ENCODE measurements around the gene LRRC4B. TPM values are rescaled to one million over a fixed set of nuclear protein-coding genes. Genes with fewer than 3 reads are reported as not detected.
"Not testable (repeated sequence)": the region's sequence is repeated elsewhere in the genome, so short reads cannot be mapped to it uniquely, and the experiment has no call there.

Gene LRRC4B
- total RNA-seq, 6 donors from 2014 or later, result 0.69 to 5.1 (median 1.7) TPM

- H3K4me1 ChIP-seq, result no peaks in the 10 kb centered on the region
- ATAC-seq (ENCODE audit: low FRiP score in 2 of 2) (peak in 1 of 2 donors; percentile 34), DNase-seq (peak in 1 of 2 donors; percentile 79)
- H3K36me3 ChIP-seq, result no peaks in the 10 kb centered on the region
- 58 to 71% methylated on average over 2 to 10 of the region's 14 CpGs for WGBS, 2 donors
- TF ChIP-seq POLR2AphosphoS5 (IDR thresholded peaks at IDR 0.05) (no peak), POLR2A (IDR thresholded peaks at IDR 0.05) (no peak), CTCF (IDR thresholded peaks at IDR 0.05) (no peak), EP300 (IDR thresholded peaks at IDR 0.05) (no peak)
- peaks cover 0 to 11% (median 4%) of the 10 kb centered on the region in 4 donors for H3K9me3 ChIP-seq
- H3K27ac ChIP-seq, result no peak overlapping the region
- H3K4me3 ChIP-seq, result no peak overlapping the region
- no peaks in the 10 kb centered on the region for H3K27me3 ChIP-seq
Measured at GRCh38 chr19:50531171-50531612, 37.0 kb downstream of the LRRC4B start.

GRCh38 chr19:50528052-50528451 lies 40.2 kb downstream of the LRRC4B start:
- H3K36me3 ChIP-seq; H3K4me1 ChIP-seq; H3K9me3 ChIP-seq; H3K4me3 ChIP-seq; DNase-seq; H3K27me3 ChIP-seq; H3K27ac ChIP-seq; ATAC-seq (ENCODE audit: low FRiP score in 2 of 2): not testable (repeated sequence)
- WGBS, 2 donors, result 90 to 94% methylated on average over 3 of the region's 3 CpGs

GRCh38 chr19:50522881-50523280 lies 45.4 kb downstream of the LRRC4B start:
- Histone ChIP-seq H3K4me3 (no peak overlapping the region), H3K27me3 (no peaks in the 10 kb centered on the region), H3K4me1 (no peaks in the 10 kb centered on the region), H3K9me3 (no peaks in the 10 kb centered on the region), H3K36me3 (no peaks in the 10 kb centered on the region), H3K27ac (no peak overlapping the region)
- 83 to 87% methylated on average over 10 of the region's 10 CpGs for WGBS, 2 donors
- no peak for TF ChIP-seq CTCF (IDR thresholded peaks at IDR 0.05)
- no peak for TF ChIP-seq POLR2A (IDR thresholded peaks at IDR 0.05)
- TF ChIP-seq EP300 (IDR thresholded peaks at IDR 0.05), result no peak
- TF ChIP-seq POLR2AphosphoS5 (IDR thresholded peaks at IDR 0.05), result no peak
- DNase-seq, result no peak
- ATAC-seq (ENCODE audit: low FRiP score in 2 of 2), result peak in 1 of 2 donors; percentile 12

GRCh38 chr19:50520822-50521465 lies 47.3 kb downstream of the LRRC4B start:
- H3K4me3 ChIP-seq, result no peak overlapping the region
- H3K4me1 ChIP-seq, result no peaks in the 10 kb centered on the region
- DNase-seq, result no peak
- TF ChIP-seq POLR2A (IDR thresholded peaks at IDR 0.05) (no peak), EP300 (IDR thresholded peaks at IDR 0.05) (no peak), CTCF (IDR thresholded peaks at IDR 0.05) (no peak), POLR2AphosphoS5 (IDR thresholded peaks at IDR 0.05) (no peak)
- ATAC-seq (ENCODE audit: low FRiP score in 2 of 2), result no peak
- WGBS, 2 donors, result 89 to 91% methylated on average over 17 of the region's 17 CpGs
- no peaks in the 10 kb centered on the region for H3K9me3 ChIP-seq
- H3K27me3 ChIP-seq, result no peaks in the 10 kb centered on the region
- H3K27ac ChIP-seq, result no peak overlapping the region
- no peaks in the 10 kb centered on the region for H3K36me3 ChIP-seq

GRCh38 chr19:50519006-50519575 lies 49.1 kb downstream of the LRRC4B start:
- ATAC-seq (ENCODE audit: low FRiP score in 2 of 2) (no peak), DNase-seq (peak in 1 of 2 donors; percentile 81)
- TF ChIP-seq CTCF (IDR thresholded peaks at IDR 0.05) (no peak), EP300 (IDR thresholded peaks at IDR 0.05) (no peak), POLR2A (IDR thresholded peaks at IDR 0.05) (no peak), POLR2AphosphoS5 (IDR thresholded peaks at IDR 0.05) (no peak)
- H3K4me1 ChIP-seq, result no peaks in the 10 kb centered on the region
- H3K9me3 ChIP-seq, result no peaks in the 10 kb centered on the region
- H3K27ac ChIP-seq, result no peak overlapping the region
- H3K4me3 ChIP-seq, result no peak overlapping the region
- no peaks in the 10 kb centered on the region for H3K36me3 ChIP-seq
- 94 to 98% methylated on average over 20 to 38 of the region's 40 CpGs for WGBS, 2 donors
- no peaks in the 10 kb centered on the region for H3K27me3 ChIP-seq

Data from upper lobe of left lung (tissue), 6 donors.